Astrocyte of the hippocampus (primary cell): ENCODE measurements around the gene DIP2A.
A peak's percentile ranks its signal among the peaks of the same experiment; 100 is the strongest.

Source experiments
- DNase-seq: peaks from one replicate; pipeline ENCODE4 v3.0.0; 2011; ENCODE audit warnings: low read depth, low spot score

DIP2A gene

GRCh38 chr21:46594276-46594675, 135.6 kb downstream of the DIP2A start:
- DNase-seq, result no peak

- no peak for DNase-seq
Observed at GRCh38 chr21:46596201-46596600, 137.5 kb downstream of the DIP2A start.

GRCh38 chr21:46597031-46597430, 138.3 kb downstream of the DIP2A start:
- no peak for DNase-seq

GRCh38 chr21:46597896-46598343, 139.2 kb downstream of the DIP2A start:
- DNase-seq, result no peak

DNA sequence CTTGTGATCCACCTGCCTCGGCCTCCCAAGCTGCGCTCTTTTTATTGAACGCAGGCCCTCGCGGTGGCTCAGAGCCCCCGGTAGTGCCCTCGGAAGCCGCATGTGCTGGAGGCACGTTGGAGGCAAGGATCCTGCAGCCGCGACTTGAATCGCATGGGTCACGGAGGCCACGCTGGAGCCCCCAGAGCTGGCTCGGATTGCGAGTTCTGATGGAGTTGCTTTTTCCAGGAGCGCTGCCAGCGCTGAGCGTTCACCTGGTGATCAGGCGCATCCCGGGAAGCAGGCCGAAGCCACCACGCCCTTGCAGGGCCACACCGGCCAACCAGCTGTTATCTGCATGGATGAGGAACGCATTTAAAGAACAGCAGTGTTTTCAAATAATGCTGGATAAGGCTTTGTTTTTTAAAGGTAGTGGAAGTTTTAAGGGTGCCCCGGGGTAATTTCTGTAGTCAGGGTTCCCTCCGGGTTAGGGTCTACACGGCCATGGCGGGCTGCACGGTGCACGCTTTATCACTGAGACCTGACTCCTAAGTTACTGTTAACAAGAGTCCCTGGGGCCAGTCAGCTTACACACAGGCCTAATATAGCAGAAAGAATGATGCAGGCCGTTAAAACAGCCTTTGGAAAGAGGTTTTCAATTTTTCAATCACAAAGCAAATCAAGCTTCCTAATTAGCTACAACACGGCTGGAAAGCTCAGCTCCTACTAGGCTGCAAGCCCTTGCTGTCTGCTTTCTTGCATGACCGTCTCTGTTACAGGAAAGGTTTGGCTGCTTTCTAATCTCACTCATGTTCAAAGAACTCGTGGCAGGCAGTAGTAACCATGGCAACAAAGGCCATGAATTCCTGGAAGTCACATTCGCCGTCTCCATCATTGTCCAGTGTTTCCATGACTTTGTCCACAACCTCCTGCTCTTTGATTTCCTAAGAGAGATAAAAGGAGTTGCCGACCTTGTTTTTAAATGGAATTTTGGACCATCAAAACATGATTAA, 140.2 kb downstream of the DIP2A start:
- DNase-seq, result peak; percentile 95

GRCh38 chr21:46600305-46600704, 141.6 kb downstream of the DIP2A start:
- no peak for DNase-seq

DNA sequence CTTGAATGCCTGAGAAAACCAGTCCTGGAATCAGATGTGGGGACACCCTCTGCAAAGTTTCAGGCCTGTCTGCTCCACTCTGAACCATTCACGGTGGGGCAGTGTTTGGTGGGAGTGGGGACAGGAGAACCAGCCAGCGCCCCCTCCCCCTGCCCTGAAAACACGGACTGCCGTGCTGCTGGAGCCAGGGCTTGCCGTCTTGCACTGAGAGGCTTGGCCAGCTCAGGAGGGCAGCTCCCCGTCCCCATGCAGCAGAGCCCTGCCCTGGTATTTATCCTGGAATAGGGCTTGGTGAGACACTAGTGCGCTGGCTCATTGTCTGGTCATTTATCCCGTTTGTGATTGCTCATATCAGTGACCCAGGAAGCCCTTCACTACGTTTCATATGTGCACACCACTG, 142.3 kb downstream of the DIP2A start:
- DNase-seq, result no peak

DNA sequence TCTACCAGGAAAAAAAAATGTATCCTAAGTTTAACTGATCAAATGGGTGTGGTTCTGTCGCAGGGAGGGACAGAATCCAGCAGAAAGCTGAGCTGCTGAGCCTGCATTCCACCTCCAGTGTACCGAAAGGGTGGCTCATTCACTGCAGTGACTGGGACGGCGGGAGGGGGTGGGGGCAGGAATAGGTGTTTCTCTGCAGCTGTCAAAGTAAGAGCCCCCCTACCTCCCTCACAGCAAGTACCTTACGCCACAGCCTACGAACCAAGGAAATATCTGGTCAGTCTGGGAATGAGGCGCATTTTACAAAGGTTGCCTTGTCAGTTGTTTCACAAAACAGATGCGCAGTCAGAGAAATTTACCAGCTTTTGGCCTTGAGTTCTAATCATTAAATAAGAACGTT, 144.5 kb downstream of the DIP2A start:
- DNase-seq, result peak; percentile 42

- no peak for DNase-seq
Observed at GRCh38 chr21:46604329-46604974, 145.8 kb downstream of the DIP2A start.

- peak; percentile 43 for DNase-seq
Observed at GRCh38 chr21:46604975-46605766, 146.5 kb downstream of the DIP2A start, which contains the start of gene S100B. Gene S100B, minus strand, starts transcription at chr21:46605082. Its CDS starts 2,667 bp downstream, at chr21:46602415.

DNA sequence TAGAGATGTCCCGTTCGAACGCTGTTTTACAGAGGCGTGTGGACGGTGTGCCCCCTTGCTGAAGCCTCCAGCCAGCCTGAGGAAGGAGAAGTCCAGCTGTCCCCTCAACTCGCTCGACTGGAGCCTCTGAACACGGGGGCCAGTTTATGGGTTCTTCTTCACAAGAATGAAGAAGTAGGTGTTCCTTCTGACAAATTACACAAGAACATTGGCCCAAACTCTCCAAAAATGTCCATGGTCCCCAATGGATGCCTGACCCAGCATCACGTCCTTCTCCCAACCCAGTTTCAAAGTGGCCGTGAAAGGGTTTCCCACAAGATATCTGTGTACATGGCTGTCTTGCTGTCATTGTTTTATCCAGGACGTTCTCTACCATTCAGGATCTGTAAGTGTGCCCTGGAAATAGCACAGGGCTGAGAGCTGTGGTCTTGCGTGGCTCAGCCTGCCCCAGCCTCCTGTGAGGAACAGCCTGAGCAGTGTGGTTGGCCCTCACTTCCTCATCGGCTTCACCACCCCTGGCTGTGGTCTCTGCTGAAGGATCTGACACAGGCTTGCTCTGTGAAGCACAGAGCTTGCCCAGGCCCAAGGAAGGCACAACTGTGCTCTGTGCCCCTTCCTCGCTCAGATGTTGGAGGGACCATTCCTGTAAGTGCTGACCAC, 147.2 kb downstream of the DIP2A start:
- DNase-seq, result no peak

DNA sequence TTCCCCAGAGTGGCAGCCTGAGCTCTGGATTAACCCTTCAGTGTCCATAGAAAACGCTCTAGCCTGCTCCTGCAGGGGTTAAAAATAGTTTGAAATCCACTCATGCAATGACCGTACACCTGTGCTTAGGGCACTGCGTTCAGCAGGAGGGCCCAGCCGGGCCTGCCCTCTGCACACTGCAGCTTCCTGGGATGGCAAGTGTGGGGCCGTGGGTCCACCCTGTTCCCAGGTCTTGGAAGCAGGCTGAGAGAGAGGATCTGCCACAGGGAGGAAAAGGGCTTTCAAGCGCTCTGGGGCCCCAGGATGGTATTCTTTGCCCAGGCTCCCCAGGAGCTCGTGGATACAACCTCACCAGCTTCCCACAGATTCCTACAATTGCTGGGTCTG, 147.7 kb downstream of the DIP2A start:
- no peak for DNase-seq

DNA sequence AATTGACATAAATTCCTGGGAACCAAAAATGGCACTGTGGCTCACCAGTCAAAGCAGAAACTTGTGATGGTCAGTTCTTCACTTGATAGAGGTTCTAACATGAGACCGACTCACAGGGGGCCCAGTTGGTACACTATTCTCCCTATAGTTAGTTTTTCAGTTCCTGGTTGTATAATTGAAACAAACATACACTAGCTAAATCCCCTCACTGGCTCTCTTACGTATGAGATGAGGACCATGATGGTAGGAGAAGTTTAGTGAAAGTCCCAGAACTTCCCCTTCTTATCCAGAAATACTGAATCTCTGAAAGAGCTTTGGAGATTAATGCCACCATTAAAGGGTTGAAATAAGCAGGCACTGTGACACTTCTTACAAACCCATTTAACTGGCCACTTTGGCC, 148.9 kb downstream of the DIP2A start:
- DNase-seq, result no peak

GRCh38 chr21:46608672-46609111, 150.0 kb downstream of the DIP2A start:
- DNase-seq, result no peak

DNA sequence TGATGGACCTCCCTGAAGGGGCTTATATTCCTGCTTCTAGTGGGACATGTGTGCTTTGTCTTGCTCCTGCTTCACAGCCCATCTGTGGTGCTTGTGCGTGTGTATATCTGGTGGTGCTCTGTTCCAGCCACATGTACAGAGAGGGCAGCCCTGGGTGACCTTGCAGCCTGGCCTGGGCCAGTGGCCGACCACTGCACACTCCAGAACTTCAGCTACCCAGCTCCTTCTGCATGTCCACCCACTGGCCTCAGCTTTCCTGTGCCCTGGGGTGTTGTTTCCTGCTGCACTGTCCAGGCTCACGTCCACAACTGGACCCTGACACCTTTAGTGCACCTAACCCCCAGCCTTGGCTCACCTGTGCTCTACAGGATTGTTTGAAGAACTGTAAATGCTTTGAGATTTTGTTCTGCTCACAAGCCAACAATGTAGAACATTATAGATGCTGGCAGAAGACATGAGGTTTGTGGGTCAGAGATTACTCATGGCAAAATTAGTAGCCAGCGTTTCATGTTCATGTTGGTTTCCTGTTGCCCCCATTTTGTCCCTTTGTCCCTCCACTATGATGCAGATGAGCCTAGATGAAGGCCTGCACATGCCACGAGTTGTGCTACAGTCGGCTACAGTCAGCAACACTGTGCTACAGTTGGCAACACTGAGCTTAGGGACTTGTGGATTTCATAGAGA, 151.5 kb downstream of the DIP2A start:
- DNase-seq, result no peak

DNA sequence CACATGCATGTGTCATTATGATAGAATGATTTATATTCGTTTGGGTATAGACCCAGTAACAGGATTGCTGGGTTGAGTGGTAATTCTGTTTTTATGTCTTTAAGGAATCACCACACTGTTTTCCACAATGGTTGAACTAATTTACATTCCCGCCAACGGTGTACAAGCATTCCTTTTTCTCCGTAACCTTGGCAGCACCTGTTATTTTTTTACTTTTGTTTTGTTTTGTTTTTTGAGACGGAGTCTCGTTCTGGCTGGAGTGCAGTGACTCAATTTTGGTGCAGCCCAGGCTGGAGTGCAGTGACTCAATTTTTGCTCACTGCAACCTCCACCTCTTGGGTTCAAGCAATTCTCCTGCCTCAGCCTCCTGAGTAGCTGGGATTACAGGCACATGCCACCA, 154.7 kb downstream of the DIP2A start:
- no peak for DNase-seq

- DNase-seq, result no peak
Observed at GRCh38 chr21:46616050-46616449, 157.4 kb downstream of the DIP2A start.

GRCh38 chr21:46616656-46617055, 158.0 kb downstream of the DIP2A start:
- DNase-seq, result no peak

GRCh38 chr21:46617267-46618051, 158.8 kb downstream of the DIP2A start:
- DNase-seq, result no peak
